GM23248 (cell line): Measurements from ENCODE around the gene CFAP299. TPM values are rescaled to one million over a fixed set of nuclear protein-coding genes. Genes with fewer than 3 reads are reported as not detected.

Source experiments
- DNase-seq: peaks from one replicate; pipeline ENCODE4 v3.0.0-alpha.2; 2015
- H2AFZ ChIP-seq: fragments of 200-600 bp; sonication (generic); 2 replicates; pipeline ENCODE4 v1.6.1; 2016; ENCODE audit warnings: antibody characterized with exemption
- H3F3A ChIP-seq: fragments of 200-600 bp; sonication (generic); 2 replicates; pipeline ENCODE4 v1.6.1; 2016; ENCODE audit warnings: mild to moderate bottlenecking, antibody characterized with exemption, mixed run types; ENCODE audit not compliant: insufficient read depth
- H3K27ac ChIP-seq: fragments of 200-600 bp; sonication (generic); 2 replicates; pipeline ENCODE4 v1.5.1; 2016; ENCODE audit warnings: mild to moderate bottlenecking
- H3K27me3 ChIP-seq: fragments of 200-600 bp; sonication (generic); replicated peaks from 2 replicates; pipeline ENCODE4 v1.6.1; 2016; ENCODE audit warnings: mild to moderate bottlenecking; ENCODE audit not compliant: insufficient read depth
- H3K36me3 ChIP-seq: fragments of 200-600 bp; sonication (generic); 2 replicates; pipeline ENCODE4 v1.6.1; 2016; ENCODE audit warnings: low read depth, mild to moderate bottlenecking
- H3K4me1 ChIP-seq: fragments of 200-600 bp; sonication (generic); 2 replicates; pipeline ENCODE4 v1.6.1; 2016; ENCODE audit warnings: mild to moderate bottlenecking; ENCODE audit not compliant: insufficient read depth
- H3K4me2 ChIP-seq: fragments of 200-600 bp; sonication (generic); one replicate; pipeline ENCODE4 v1.6.1; 2016; ENCODE audit warnings: mild to moderate bottlenecking; ENCODE audit not compliant: unreplicated experiment
- H3K4me3 ChIP-seq: fragments of 200-600 bp; sonication (generic); 2 replicates; pipeline ENCODE4 v1.5.1; 2016; ENCODE audit warnings: mild to moderate bottlenecking
- H3K79me2 ChIP-seq: fragments of 200-600 bp; sonication (generic); 2 replicates; pipeline ENCODE4 v1.6.1; 2016; ENCODE audit warnings: mild to moderate bottlenecking; ENCODE audit not compliant: insufficient read depth
- H3K9ac ChIP-seq: fragments of 200-600 bp; sonication (generic); 2 replicates; pipeline ENCODE4 v1.6.1; 2016; ENCODE audit warnings: mild to moderate bottlenecking
- H3K9me2 ChIP-seq: fragments of 200-600 bp; sonication (generic); 2 replicates; pipeline ENCODE4 v1.6.1; 2016; ENCODE audit warnings: mixed run types, mild to moderate bottlenecking, moderate library complexity; ENCODE audit not compliant: insufficient read depth
- H3K9me3 ChIP-seq: fragments of 200-600 bp; sonication (generic); one replicate; pipeline ENCODE4 v1.6.1; 2017; ENCODE audit warnings: low read depth
- H4K20me1 ChIP-seq: fragments of 200-600 bp; sonication (generic); 2 replicates; pipeline ENCODE4 v1.6.0; 2016; ENCODE audit not compliant: insufficient read depth
- EZH2 ChIP-seq: fragments of 200-600 bp; sonication (generic); IDR thresholded peaks from 2 replicates; pipeline ENCODE4 v1.6.1; 2018; ENCODE audit warnings: antibody characterized with exemption, mild to moderate bottlenecking; ENCODE audit not compliant: insufficient read depth, poor library complexity, severe bottlenecking
- EZH2phosphoT487 ChIP-seq: fragments of 200-600 bp; sonication (generic); IDR thresholded peaks from 2 replicates; pipeline ENCODE4 v1.6.1; 2018; ENCODE audit warnings: antibody characterized with exemption, moderate library complexity, mild to moderate bottlenecking, low read depth; ENCODE audit not compliant: insufficient read depth
- WGBS, 2 experiments: methylation state at CpG; one replicate each; pipeline ENCODE4 v1.1.6; 2015 to 2017; ENCODE audit warnings: low lambda C conversion rate in 2 of 2, low coverage in 1 of 2; ENCODE audit errors: missing lambda C conversion rate in 2 of 2; 5-methylcytosine and 5-hydroxymethylcytosine counted together
- in situ Hi-C: fragments of 300-500 bp; cut with MboI; formaldehyde crosslinking; loops from 2 replicates; pipeline ENCODE4 v1.15.0; 2020
- polyA plus RNA-seq: library from polyadenylated mRNA; unstranded; fragments of >200 nt; fragmentation: Nextera tagmentation; extraction: Ambion mirVana; gene quantifications from 2 replicates; pipeline ENCODE4 v1.2.1, GENCODE V29; 2016
- total RNA-seq: library from RNA; depleted of rRNA; stranded (reverse); fragments of >200 nt; shearing (Covaris generic); gene quantifications from 2 replicates; pipeline ENCODE4 v1.2.3, GENCODE V29; 2014

The CFAP299 gene
- total and polyA plus RNA-seq, 2 experiments from 2014 or later: 1.0 to 1.1 TPM

- in situ Hi-C loops: no loop called here
- H3K4me2 ChIP-seq: no peak overlapping the region
- TF ChIP-seq EZH2phosphoT487 (no peak), EZH2 (no peak)
- no peaks in the 10 kb centered on the region for H4K20me1 ChIP-seq
- no peak for DNase-seq
- no peak overlapping the region for H3K4me3 ChIP-seq
- H3K27me3 ChIP-seq: no peaks in the 10 kb centered on the region
- no peaks in the 10 kb centered on the region for H3K79me2 ChIP-seq
- WGBS, 2 experiments: 27 to 33% methylated on average over 4 of the region's 4 CpGs
- H3K4me1 ChIP-seq: no peaks in the 10 kb centered on the region
- no peaks in the 10 kb centered on the region for H3F3A ChIP-seq
- no peaks in the 10 kb centered on the region for H3K36me3 ChIP-seq
- H2AFZ ChIP-seq: peak overlapping the region; percentile 52
- H3K9ac ChIP-seq: no peak overlapping the region
- no peaks in the 10 kb centered on the region for H3K9me3 ChIP-seq
- H3K27ac ChIP-seq: no peak overlapping the region
- H3K9me2 ChIP-seq: no peaks in the 10 kb centered on the region
Measured at GRCh38 chr4:80500613-80501012, 165.1 kb downstream of the CFAP299 start.

- H3K4me3 ChIP-seq: no peak overlapping the region
- 84 to 96% methylated on average over 1 of the region's 1 CpG for WGBS, 2 experiments
- H3K4me2 ChIP-seq: no peak overlapping the region
- in situ Hi-C loops: no loop called here
- H3K36me3 ChIP-seq: no peaks in the 10 kb centered on the region
- H3F3A ChIP-seq: no peaks in the 10 kb centered on the region
- H3K4me1 ChIP-seq: no peaks in the 10 kb centered on the region
- no peaks in the 10 kb centered on the region for H4K20me1 ChIP-seq
- H2AFZ ChIP-seq: no peak overlapping the region
- TF ChIP-seq EZH2: no peak
- no peak for TF ChIP-seq EZH2phosphoT487
- DNase-seq: no peak
- no peaks in the 10 kb centered on the region for H3K79me2 ChIP-seq
- H3K9me2 ChIP-seq: no peaks in the 10 kb centered on the region
- H3K27me3 ChIP-seq: no peaks in the 10 kb centered on the region
- H3K9me3 ChIP-seq: no peaks in the 10 kb centered on the region
- no peak overlapping the region for H3K27ac ChIP-seq
- H3K9ac ChIP-seq: no peak overlapping the region
Measured at GRCh38 chr4:80507077-80507476, 171.5 kb downstream of the CFAP299 start.

GRCh38 chr4:80507507-80507906 lies 172.0 kb downstream of the CFAP299 start:
- Histone ChIP-seq H3K27ac (no peak overlapping the region), H3K27me3 (no peaks in the 10 kb centered on the region), H3K9me2 (no peaks in the 10 kb centered on the region), H3K36me3 (no peaks in the 10 kb centered on the region), H3K4me3 (no peak overlapping the region), H3K79me2 (no peaks in the 10 kb centered on the region), H3F3A (no peaks in the 10 kb centered on the region), H3K4me2 (no peak overlapping the region), H4K20me1 (no peaks in the 10 kb centered on the region), H3K9me3 (no peaks in the 10 kb centered on the region), H3K9ac (no peak overlapping the region), H3K4me1 (no peaks in the 10 kb centered on the region), H2AFZ (no peak overlapping the region)
- TF ChIP-seq EZH2phosphoT487 (no peak), EZH2 (no peak)
- WGBS, 2 experiments: 46 to 76% methylated on average over 1 of the region's 1 CpG
- DNase-seq: no peak
- in situ Hi-C loops: no loop called here

- Histone ChIP-seq H3K9me2 (no peaks in the 10 kb centered on the region; the same call in 1 of the 2 replicates), H3K79me2 (no peaks in the 10 kb centered on the region), H3K9me3 (no peaks in the 10 kb centered on the region), H4K20me1 (no peaks in the 10 kb centered on the region), H3F3A (no peaks in the 10 kb centered on the region), H3K9ac (no peak overlapping the region), H3K4me1 (no peaks in the 10 kb centered on the region), H3K27me3 (no peaks in the 10 kb centered on the region), H3K4me2 (no peak overlapping the region), H3K27ac (no peak overlapping the region), H2AFZ (no peak overlapping the region), H3K4me3 (no peak overlapping the region), H3K36me3 (no peaks in the 10 kb centered on the region)
- in situ Hi-C loops: no loop called here
- DNase-seq: no peak
- WGBS, 2 experiments: 21 to 27% methylated on average over 1 of the region's 1 CpG
- TF ChIP-seq EZH2 (no peak), EZH2phosphoT487 (no peak)
Measured at GRCh38 chr4:80515496-80515895, 180.0 kb downstream of the CFAP299 start.

GRCh38 chr4:80521438-80521837 lies 185.9 kb downstream of the CFAP299 start:
- Histone ChIP-seq H3K9ac (no peak overlapping the region), H3K9me2 (peaks cover 3% of the 10 kb centered on the region; the same call in 1 of the 2 replicates), H3K27ac (no peak overlapping the region), H3K79me2 (no peaks in the 10 kb centered on the region), H3K9me3 (no peaks in the 10 kb centered on the region), H3K4me1 (no peaks in the 10 kb centered on the region), H3K4me3 (no peak overlapping the region), H4K20me1 (no peaks in the 10 kb centered on the region), H3K27me3 (no peaks in the 10 kb centered on the region), H3K4me2 (no peak overlapping the region), H2AFZ (no peak overlapping the region), H3K36me3 (no peaks in the 10 kb centered on the region), H3F3A (no peaks in the 10 kb centered on the region)
- WGBS, 2 experiments: 91 to 98% methylated on average over 1 of the region's 1 CpG
- DNase-seq: no peak
- in situ Hi-C loops: no loop called here
- no peak for TF ChIP-seq EZH2phosphoT487
- no peak for TF ChIP-seq EZH2
